A549 (cell line): ENCODE results near the gene RGS16.

Experiments
- CBX8 ChIP-seq: fragments of 200-600 bp; sonication (generic); IDR thresholded peaks from 2 replicates; pipeline ENCODE4 v1.6.1; 2016
- EP300 ChIP-seq, 2 experiments: fragments of >200 bp; sonication (Bioruptor Twin); formaldehyde crosslinking; IDR thresholded peaks; 2 replicates in 1 of 2; 3 replicates in 1 of 2; pipeline ENCODE4 v1.6.1; 2016 to 2017
- MAFK ChIP-seq: fragments of 450-650 bp; IDR thresholded peaks from 2 replicates; pipeline ENCODE4 v1.6.1; 2014; ENCODE audit not compliant: partially characterized antibody
- MYC ChIP-seq: IDR thresholded peaks from 2 replicates; pipeline ENCODE4 v1.6.1; 2012; ENCODE audit warnings: mild to moderate bottlenecking, inconsistent platforms, low read length, improper control_type of control experiment, borderline replicate concordance
- NR3C1 ChIP-seq: fragments of >200 bp; sonication (Bioruptor Twin); formaldehyde crosslinking; IDR thresholded peaks from 3 replicates; pipeline ENCODE4 v1.6.1; 2017
- POLR2A ChIP-seq: IDR thresholded peaks from 2 replicates; pipeline ENCODE4 v1.6.1; 2012; ENCODE audit warnings: mild to moderate bottlenecking, low read length
- RAD21 ChIP-seq, 2 experiments: fragments of >200 bp in 1 of 2; sonication (Bioruptor Twin) in 1 of 2; formaldehyde crosslinking in 1 of 2; IDR thresholded peaks in 1 of 2; conservative IDR thresholded peaks in 1 of 2; 2 replicates in 1 of 2; 3 replicates in 1 of 2; pipeline ENCODE4 v1.6.1; 2012 to 2018; ENCODE audit warnings: inconsistent platforms in 1 of 2
- RARB ChIP-seq: fragments of 250-450 bp; sonication (Bioruptor Pico); IDR thresholded peaks from 2 replicates; pipeline ENCODE4 v1.8.0; 2021; ENCODE audit warnings: mild to moderate bottlenecking, moderate library complexity
- RCOR1 ChIP-seq: fragments of 150-350 bp; IDR thresholded peaks from 2 replicates; pipeline ENCODE4 v1.6.1; 2014; ENCODE audit warnings: antibody characterized with exemption, low read length, low read depth
- RFX5 ChIP-seq: fragments of 450-650 bp; IDR thresholded peaks from 2 replicates; pipeline ENCODE4 v1.7.1; 2014; ENCODE audit warnings: antibody characterized with exemption, mild to moderate bottlenecking, moderate library complexity
- ZC3H11A ChIP-seq: fragments of 450-650 bp; IDR thresholded peaks from 2 replicates; pipeline ENCODE4 v1.6.1; 2014; ENCODE audit warnings: antibody characterized with exemption, mild to moderate bottlenecking
- ZSCAN20 ChIP-seq: fragments of 250-450 bp; sonication (Bioruptor Pico); IDR thresholded peaks from 2 replicates; pipeline ENCODE4 v1.8.0; 2022; ENCODE audit warnings: mild to moderate bottlenecking, moderate library complexity
- TF ChIP-seq, protein P1 (sequence below): fragments of 200-600 bp; sonication (generic); IDR thresholded peaks from 2 replicates; pipeline ENCODE4 v1.6.1; 2016; ENCODE audit warnings: antibody characterized with exemption, mild to moderate bottlenecking, moderate library complexity
- TF ChIP-seq, protein P2 (sequence below): fragments of >200 bp; sonication (Bioruptor Twin); formaldehyde crosslinking; IDR thresholded peaks from 3 replicates; pipeline ENCODE4 v1.5.1; 2016

DNA sequence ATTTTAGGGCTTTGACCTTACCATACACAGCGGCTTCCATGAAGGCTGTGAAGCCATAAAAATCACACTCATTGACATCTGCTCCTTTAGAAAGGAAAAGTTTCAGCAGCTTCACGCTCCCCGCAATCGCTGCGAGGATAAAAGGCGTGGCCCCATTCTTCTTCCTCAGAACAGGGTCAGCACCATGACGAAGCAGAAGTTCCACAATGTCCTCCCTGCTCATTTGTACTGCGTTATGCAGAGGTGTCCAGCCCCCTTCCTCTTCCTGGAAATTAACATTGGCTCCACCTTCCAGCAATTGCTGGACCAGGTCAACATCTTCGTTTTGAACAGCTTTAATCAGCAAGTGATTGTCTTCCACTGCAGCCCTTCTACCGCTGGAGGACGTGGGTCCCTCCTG, 17.8 kb downstream of the RGS16 start:
- TF ChIP-seq MAFK (no peak), NR3C1 (no peak), RARB (no peak), POLR2A (no peak), MYC (no peak), CBX8 (no peak), ZSCAN20 (CRISPR knock-in tag) (no peak), EP300 (IDR thresholded peaks at IDR 0.05) (no peak), RCOR1 (no peak), RAD21 (conservative IDR thresholded peaks at IDR 0.05 in 1 of 2, IDR thresholded peaks at IDR 0.05 in 1 of 2) (no peak), RFX5 (no peak), ZC3H11A (no peak)
- TF ChIP-seq, protein P1, sequence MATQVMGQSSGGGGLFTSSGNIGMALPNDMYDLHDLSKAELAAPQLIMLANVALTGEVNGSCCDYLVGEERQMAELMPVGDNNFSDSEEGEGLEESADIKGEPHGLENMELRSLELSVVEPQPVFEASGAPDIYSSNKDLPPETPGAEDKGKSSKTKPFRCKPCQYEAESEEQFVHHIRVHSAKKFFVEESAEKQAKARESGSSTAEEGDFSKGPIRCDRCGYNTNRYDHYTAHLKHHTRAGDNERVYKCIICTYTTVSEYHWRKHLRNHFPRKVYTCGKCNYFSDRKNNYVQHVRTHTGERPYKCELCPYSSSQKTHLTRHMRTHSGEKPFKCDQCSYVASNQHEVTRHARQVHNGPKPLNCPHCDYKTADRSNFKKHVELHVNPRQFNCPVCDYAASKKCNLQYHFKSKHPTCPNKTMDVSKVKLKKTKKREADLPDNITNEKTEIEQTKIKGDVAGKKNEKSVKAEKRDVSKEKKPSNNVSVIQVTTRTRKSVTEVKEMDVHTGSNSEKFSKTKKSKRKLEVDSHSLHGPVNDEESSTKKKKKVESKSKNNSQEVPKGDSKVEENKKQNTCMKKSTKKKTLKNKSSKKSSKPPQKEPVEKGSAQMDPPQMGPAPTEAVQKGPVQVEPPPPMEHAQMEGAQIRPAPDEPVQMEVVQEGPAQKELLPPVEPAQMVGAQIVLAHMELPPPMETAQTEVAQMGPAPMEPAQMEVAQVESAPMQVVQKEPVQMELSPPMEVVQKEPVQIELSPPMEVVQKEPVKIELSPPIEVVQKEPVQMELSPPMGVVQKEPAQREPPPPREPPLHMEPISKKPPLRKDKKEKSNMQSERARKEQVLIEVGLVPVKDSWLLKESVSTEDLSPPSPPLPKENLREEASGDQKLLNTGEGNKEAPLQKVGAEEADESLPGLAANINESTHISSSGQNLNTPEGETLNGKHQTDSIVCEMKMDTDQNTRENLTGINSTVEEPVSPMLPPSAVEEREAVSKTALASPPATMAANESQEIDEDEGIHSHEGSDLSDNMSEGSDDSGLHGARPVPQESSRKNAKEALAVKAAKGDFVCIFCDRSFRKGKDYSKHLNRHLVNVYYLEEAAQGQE = no peak
- TF ChIP-seq, protein P2, sequence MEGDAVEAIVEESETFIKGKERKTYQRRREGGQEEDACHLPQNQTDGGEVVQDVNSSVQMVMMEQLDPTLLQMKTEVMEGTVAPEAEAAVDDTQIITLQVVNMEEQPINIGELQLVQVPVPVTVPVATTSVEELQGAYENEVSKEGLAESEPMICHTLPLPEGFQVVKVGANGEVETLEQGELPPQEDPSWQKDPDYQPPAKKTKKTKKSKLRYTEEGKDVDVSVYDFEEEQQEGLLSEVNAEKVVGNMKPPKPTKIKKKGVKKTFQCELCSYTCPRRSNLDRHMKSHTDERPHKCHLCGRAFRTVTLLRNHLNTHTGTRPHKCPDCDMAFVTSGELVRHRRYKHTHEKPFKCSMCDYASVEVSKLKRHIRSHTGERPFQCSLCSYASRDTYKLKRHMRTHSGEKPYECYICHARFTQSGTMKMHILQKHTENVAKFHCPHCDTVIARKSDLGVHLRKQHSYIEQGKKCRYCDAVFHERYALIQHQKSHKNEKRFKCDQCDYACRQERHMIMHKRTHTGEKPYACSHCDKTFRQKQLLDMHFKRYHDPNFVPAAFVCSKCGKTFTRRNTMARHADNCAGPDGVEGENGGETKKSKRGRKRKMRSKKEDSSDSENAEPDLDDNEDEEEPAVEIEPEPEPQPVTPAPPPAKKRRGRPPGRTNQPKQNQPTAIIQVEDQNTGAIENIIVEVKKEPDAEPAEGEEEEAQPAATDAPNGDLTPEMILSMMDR = no peak
